Aorta (tissue), 5 donors: ENCODE results near the gene KCNB1. TPM values are rescaled to one million over a fixed set of nuclear protein-coding genes. Genes with fewer than 3 reads are reported as not detected.

Experiments
- ATAC-seq: fragments of 200-7000 bp; cut with Tn5 transposase; one replicate; pipeline ENCODE4 v1.9.1; 2022; ENCODE audit warnings: moderate library complexity; ENCODE audit not compliant: low FRiP score
- DNase-seq, 2 donors: peaks; one replicate each; pipeline ENCODE4 v3.0.0-alpha.2; 2020
- H3K27ac ChIP-seq, 2 donors: one replicate each; pipeline ENCODE4 v1.5.1; 2013; ENCODE audit warnings: low read length in 2 of 2, mild to moderate bottlenecking in 2 of 2, moderate library complexity in 2 of 2, control low read depth in 1 of 2, inconsistent platforms in 1 of 2, low read depth in 1 of 2
- H3K27me3 ChIP-seq, 2 donors: one replicate each; pipeline ENCODE4 v1.6.1; 2013; ENCODE audit warnings: control low read depth in 1 of 2, low read length in 1 of 2, mild to moderate bottlenecking in 1 of 2, moderate library complexity in 1 of 2; ENCODE audit not compliant: insufficient read depth in 2 of 2, control insufficient read depth in 1 of 2
- H3K36me3 ChIP-seq, 2 donors: one replicate each; pipeline ENCODE4 v1.6.1; 2013; ENCODE audit warnings: control low read depth in 1 of 2, low read length in 1 of 2, mild to moderate bottlenecking in 1 of 2; ENCODE audit not compliant: insufficient read depth in 2 of 2, control insufficient read depth in 1 of 2
- H3K4me1 ChIP-seq, 2 donors: one replicate each; pipeline ENCODE4 v1.6.1; 2013; ENCODE audit warnings: low read length in 2 of 2, control low read depth in 1 of 2, mild to moderate bottlenecking in 1 of 2, moderate library complexity in 1 of 2; ENCODE audit not compliant: insufficient read depth in 2 of 2, control insufficient read depth in 1 of 2
- H3K4me3 ChIP-seq, 2 donors: one replicate each; pipeline ENCODE4 v1.5.1; 2013; ENCODE audit warnings: low read length in 2 of 2, control low read depth in 1 of 2, mild to moderate bottlenecking in 1 of 2
- H3K9me3 ChIP-seq: one replicate; pipeline ENCODE4 v1.6.1; 2013; ENCODE audit warnings: mild to moderate bottlenecking, low read length; ENCODE audit not compliant: control insufficient read depth
- WGBS, 2 donors: extraction: QIAGEN DNeasy Blood & Tissue Kit; methylation state at CpG; one replicate each; pipeline ENCODE4 v1.1.7; 2013; 5-methylcytosine and 5-hydroxymethylcytosine counted together
- intact Hi-C, 2 donors: fragments of 100-400 bp; cut with DNase I; formaldehyde crosslinking; loops; one replicate each; pipeline versions ENCODE4 v1.14.2 to v1.15.0; 2022
- polyA plus RNA-seq, 2 donors: library from polyadenylated mRNA; stranded (reverse); fragments of 200-250 nt; gene quantifications; one replicate each; pipeline ENCODE4 v1.2.3, GENCODE V29; 2013
- total RNA-seq, 2 donors: library from RNA; stranded (reverse); fragmentation: NEBNext Ultra II Directional; extraction: Animal tissue kit (Norgen Biotek cat#: 25700); gene quantifications; one replicate each; pipeline ENCODE4 v1.2.1, GENCODE V29; 2021
- donor health status: healthy with polysubstance abuse.
- donor health status: Bipolar disorder and iron deficiency.
- donor health status: DM: no; HTN: no; CAD: no.
- donor health status: DM: no; HTN: no; CAD: no.
- donor health status: DM: yes; HTN: yes; CAD: no.

The KCNB1 gene
- total and polyA plus RNA-seq, 4 donors = under 0.01 to 2.0 (median 0.65) TPM; not detected in 1

DNA sequence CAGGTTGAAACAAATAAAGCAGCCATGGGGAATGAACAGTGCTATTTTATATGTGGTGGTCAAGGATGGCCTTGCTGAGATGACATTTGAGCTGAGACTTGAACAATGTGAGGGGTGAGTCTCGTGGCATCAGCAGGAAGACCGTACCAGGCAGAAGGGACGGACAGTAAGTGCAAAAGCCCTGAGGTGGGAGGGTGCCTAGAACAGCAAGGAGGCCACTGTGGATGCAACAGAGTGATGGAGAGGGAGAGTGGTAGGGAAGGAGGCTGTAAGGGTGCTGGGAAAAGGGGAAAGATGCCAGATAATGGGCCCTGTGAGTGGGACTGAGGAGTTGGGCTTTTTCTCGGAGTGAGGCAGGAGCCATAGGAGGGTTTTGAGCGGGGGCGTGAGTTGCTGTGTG is 11.5 kb downstream of the KCNB1 start:
- Histone ChIP-seq H3K27ac (no peak overlapping the region), H3K36me3 (no peaks in the 10 kb centered on the region), H3K27me3 (no peaks in the 10 kb centered on the region), H3K9me3 (no peaks in the 10 kb centered on the region), H3K4me3 (no peak overlapping the region), H3K4me1 (no peaks in the 10 kb centered on the region)
- DNase-seq = no peak
- 86 to 87% methylated on average over 6 of the region's 6 CpGs for WGBS, 2 donors
- ATAC-seq = no peak
- intact Hi-C loops = no loop called here

DNA sequence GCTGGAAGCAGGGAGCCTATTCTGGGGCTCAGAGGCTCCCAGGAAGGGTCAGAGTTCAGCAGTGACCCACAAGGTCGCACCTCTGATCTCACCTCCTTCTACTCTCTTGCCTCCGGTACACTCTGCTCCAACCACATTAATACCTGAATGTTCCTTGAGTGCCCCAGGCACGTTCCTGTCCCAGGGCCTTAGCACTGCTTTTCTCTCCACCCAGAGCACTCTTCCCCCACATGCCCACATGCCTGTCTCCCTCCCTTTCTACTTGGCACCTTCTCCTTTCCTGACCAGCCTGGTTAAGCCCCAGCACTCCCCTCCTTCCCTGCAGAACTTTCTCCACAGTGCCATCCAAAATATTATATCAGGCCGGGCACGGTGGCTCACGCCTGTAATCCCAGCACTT is 13.4 kb downstream of the KCNB1 start:
- no peak overlapping the region for H3K27ac ChIP-seq
- intact Hi-C loops = no loop called here
- 65 to 76% methylated on average over 6 of the region's 6 CpGs for WGBS, 2 donors
- ATAC-seq = no peak
- no peak for DNase-seq
- H3K9me3 ChIP-seq = no peaks in the 10 kb centered on the region
- no peaks in the 10 kb centered on the region for H3K4me1 ChIP-seq
- H3K36me3 ChIP-seq = no peaks in the 10 kb centered on the region
- H3K27me3 ChIP-seq = no peaks in the 10 kb centered on the region
- H3K4me3 ChIP-seq = no peak overlapping the region

- H3K36me3 ChIP-seq = no peaks in the 10 kb centered on the region
- DNase-seq (no peak), ATAC-seq (no peak)
- H3K9me3 ChIP-seq = no peaks in the 10 kb centered on the region
- H3K27me3 ChIP-seq = no peaks in the 10 kb centered on the region
- intact Hi-C loops = no loop called here
- no peak overlapping the region for H3K27ac ChIP-seq
- no peaks in the 10 kb centered on the region for H3K4me1 ChIP-seq
- H3K4me3 ChIP-seq = no peak overlapping the region
- whole genome bisulfite sequencing, 2 donors = 80 to 89% methylated on average over 7 of the region's 7 CpGs
Observed at GRCh38 chr20:49468412-49468811, 14.1 kb downstream of the KCNB1 start.

GRCh38 chr20:49466114-49466912 is 16.2 kb downstream of the KCNB1 start:
- Histone ChIP-seq H3K9me3 (no peaks in the 10 kb centered on the region), H3K36me3 (no peaks in the 10 kb centered on the region), H3K4me3 (no peak overlapping the region), H3K27me3 (no peaks in the 10 kb centered on the region), H3K4me1 (no peaks in the 10 kb centered on the region), H3K27ac (no peak overlapping the region)
- ATAC-seq (no peak), DNase-seq (no peak)
- intact Hi-C loops = no loop called here
- 95 to 96% methylated on average over 8 of the region's 8 CpGs for WGBS, 2 donors

DNA sequence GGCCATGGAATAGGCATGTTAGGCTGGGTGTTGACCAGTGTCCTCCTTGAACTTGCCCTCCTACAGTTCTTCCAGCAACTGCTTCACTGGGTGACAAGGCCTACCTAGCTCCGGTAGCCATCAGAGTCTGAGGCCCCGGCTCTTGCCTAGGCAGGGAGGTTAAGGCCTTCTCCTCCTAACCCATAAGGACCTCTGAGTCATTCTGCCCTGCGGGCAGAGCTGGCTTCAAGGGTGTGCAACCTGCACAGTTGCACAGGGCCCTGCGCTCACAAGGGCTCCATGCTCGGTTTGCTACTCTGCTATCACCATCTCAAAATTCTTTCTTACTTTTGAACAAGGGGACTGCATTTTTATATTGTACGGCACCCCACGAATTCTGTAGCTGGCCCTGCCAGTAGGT is 17.9 kb downstream of the KCNB1 start:
- intact Hi-C loops = no loop called here
- Histone ChIP-seq H3K9me3 (no peaks in the 10 kb centered on the region), H3K27ac (no peak overlapping the region), H3K27me3 (no peaks in the 10 kb centered on the region), H3K4me1 (no peaks in the 10 kb centered on the region), H3K36me3 (no peaks in the 10 kb centered on the region), H3K4me3 (no peak overlapping the region)
- no peak for DNase-seq
- 98 to 99% methylated on average over 7 of the region's 7 CpGs for WGBS, 2 donors
- no peak for ATAC-seq

GRCh38 chr20:49462626-49463025 is 19.8 kb downstream of the KCNB1 start:
- H3K9me3 ChIP-seq = no peaks in the 10 kb centered on the region
- DNase-seq = no peak
- H3K36me3 ChIP-seq = no peaks in the 10 kb centered on the region
- H3K4me3 ChIP-seq = no peak overlapping the region
- ATAC-seq = no peak
- intact Hi-C loops = no loop called here
- 17 to 20% methylated on average over 6 of the region's 6 CpGs for WGBS, 2 donors
- H3K27ac ChIP-seq = no peak overlapping the region
- no peaks in the 10 kb centered on the region for H3K4me1 ChIP-seq
- no peaks in the 10 kb centered on the region for H3K27me3 ChIP-seq

DNA sequence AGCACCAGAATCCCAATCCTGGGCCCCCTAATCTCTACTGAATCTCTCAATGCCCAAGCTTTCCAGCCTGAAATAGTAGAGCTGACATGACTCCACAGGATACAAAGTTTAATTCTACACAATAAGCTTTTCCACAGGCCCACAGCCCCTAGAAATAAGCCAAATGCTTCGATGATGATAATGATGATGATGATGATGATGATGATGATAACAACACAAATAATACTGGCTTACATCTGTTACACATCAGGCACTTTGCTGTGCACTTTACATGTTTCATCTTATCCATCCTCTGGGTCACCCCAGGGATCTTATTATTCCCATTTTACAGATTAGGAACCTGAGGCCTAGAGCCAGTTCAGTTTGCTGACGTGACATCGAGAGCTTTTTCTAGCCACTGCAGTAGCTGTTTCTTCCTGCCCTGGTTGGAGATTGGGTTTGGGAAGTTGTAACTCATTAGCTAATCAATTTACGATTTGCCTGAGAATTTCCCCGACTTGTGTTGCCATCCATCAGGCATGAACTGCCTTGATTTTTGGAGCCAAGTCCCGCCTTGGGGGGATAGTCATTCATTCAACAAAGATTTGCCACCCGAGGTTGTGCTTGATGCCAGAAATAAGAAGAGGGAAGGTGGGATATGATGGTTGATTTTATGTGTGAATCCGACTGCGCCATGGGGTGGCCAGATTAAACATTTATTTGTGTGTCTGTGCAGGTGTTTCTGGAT is 20.4 kb downstream of the KCNB1 start:
- no peaks in the 10 kb centered on the region for H3K36me3 ChIP-seq
- H3K27me3 ChIP-seq = no peaks in the 10 kb centered on the region
- no peaks in the 10 kb centered on the region for H3K9me3 ChIP-seq
- no peak overlapping the region for H3K27ac ChIP-seq
- WGBS, 2 donors = 77 to 95% methylated on average over 9 of the region's 9 CpGs
- intact Hi-C loops = no loop called here
- no peaks in the 10 kb centered on the region for H3K4me1 ChIP-seq
- ATAC-seq (no peak), DNase-seq (no peak)
- no peak overlapping the region for H3K4me3 ChIP-seq

GRCh38 chr20:49460916-49461315 is 21.6 kb downstream of the KCNB1 start:
- H3K9me3 ChIP-seq = no peaks in the 10 kb centered on the region
- ATAC-seq = no peak
- H3K27ac ChIP-seq = no peak overlapping the region
- H3K27me3 ChIP-seq = no peaks in the 10 kb centered on the region
- WGBS, 2 donors = 24 to 55% methylated on average over 5 of the region's 5 CpGs
- no peaks in the 10 kb centered on the region for H3K36me3 ChIP-seq
- no peaks in the 10 kb centered on the region for H3K4me1 ChIP-seq
- intact Hi-C loops = no loop called here
- no peak overlapping the region for H3K4me3 ChIP-seq
- DNase-seq = no peak

DNA sequence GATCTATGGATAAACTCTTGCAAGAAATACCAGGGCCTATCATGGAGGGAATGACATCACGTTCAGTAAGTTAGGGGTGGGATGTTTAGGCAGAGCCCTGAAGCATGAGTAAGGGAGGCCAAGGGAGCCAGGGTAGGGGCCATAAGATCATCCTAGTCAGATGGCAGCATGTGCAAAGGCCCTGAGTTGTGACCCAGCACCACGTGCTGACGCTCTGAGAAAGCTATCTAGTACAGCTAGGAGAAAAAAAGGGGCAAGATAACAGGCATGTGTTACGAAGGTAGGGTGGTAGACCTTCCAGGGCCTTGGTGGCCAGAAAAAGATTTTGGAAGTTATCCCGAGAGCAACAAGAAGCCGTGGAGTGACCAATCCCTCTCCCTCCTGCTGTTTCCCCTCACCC is 22.3 kb downstream of the KCNB1 start:
- Histone ChIP-seq H3K36me3 (no peaks in the 10 kb centered on the region), H3K4me3 (no peak overlapping the region), H3K27me3 (no peaks in the 10 kb centered on the region), H3K9me3 (no peaks in the 10 kb centered on the region), H3K27ac (no peak overlapping the region), H3K4me1 (no peaks in the 10 kb centered on the region)
- intact Hi-C loops = no loop called here
- DNase-seq (no peak), ATAC-seq (no peak)
- 81 to 93% methylated on average over 6 of the region's 6 CpGs for WGBS, 2 donors
